OCI-LY7 (cell line): ENCODE measurements around the gene KISS1R. TPM values are rescaled to one million over a fixed set of nuclear protein-coding genes. Genes with fewer than 3 reads are reported as not detected.

Source experiments
- BruUV-seq: library from RNA; stranded (reverse); fragments of 400-500 nt; replicated peaks from 2 replicates; lab custom pipeline; 2021; lab: Mats Ljungman, UMichigan
- CTCF ChIA-PET: fragments of 300-600 bp; sonication (Branson Sonifier 250); formaldehyde crosslinking; loops from one replicate; lab custom pipeline; 2022; ENCODE audit warnings: antibody characterized with exemption; ENCODE audit not compliant: unreplicated experiment; lab: Charles Lee
- POLR2A ChIA-PET: fragments of 300-600 bp; sonication (Branson Sonifier 250); formaldehyde crosslinking; loops from one replicate; lab custom pipeline; 2022; ENCODE audit warnings: antibody characterized with exemption; lab: Charles Lee
- DNase-seq: peaks from one replicate; pipeline ENCODE4 v3.0.0-alpha.2; 2015; ENCODE audit warnings: low spot score
- H2AFZ ChIP-seq: fragments of 200-600 bp; sonication (generic), shearing (Covaris generic); 2 replicates; pipeline ENCODE4 v1.6.1; 2014; ENCODE audit warnings: mild to moderate bottlenecking, antibody characterized with exemption, low read length, moderate library complexity
- H3K27ac ChIP-seq: fragments of 200-600 bp; sonication (generic); 2 replicates; pipeline ENCODE4 v1.5.1; 2014; ENCODE audit warnings: mixed run types, low read depth, mild to moderate bottlenecking, moderate library complexity, low read length, inconsistent platforms; ENCODE audit not compliant: poor library complexity, severe bottlenecking
- H3K36me3 ChIP-seq: fragments of 200-600 bp; sonication (generic); 2 replicates; pipeline ENCODE4 v1.6.1; 2014; ENCODE audit warnings: mild to moderate bottlenecking, antibody characterized with exemption, low read length, moderate library complexity, mixed read lengths; ENCODE audit not compliant: insufficient read depth
- H3K4me1 ChIP-seq: fragments of 200-600 bp; sonication (generic); 2 replicates; pipeline ENCODE4 v1.5.1; 2014; ENCODE audit warnings: mild to moderate bottlenecking, low read length; ENCODE audit not compliant: insufficient read depth, poor library complexity, severe bottlenecking
- H3K4me2 ChIP-seq: fragments of 200-600 bp; sonication (generic); 2 replicates; pipeline ENCODE4 v1.6.1; 2014; ENCODE audit warnings: mild to moderate bottlenecking, low read length
- H3K4me3 ChIP-seq: fragments of 200-600 bp; sonication (generic); 2 replicates; pipeline ENCODE4 v1.5.1; 2014; ENCODE audit warnings: mild to moderate bottlenecking, low read depth, low read length; ENCODE audit not compliant: poor library complexity, severe bottlenecking
- H3K79me2 ChIP-seq: fragments of 200-600 bp; sonication (generic); 2 replicates; pipeline ENCODE4 v1.6.1; 2016; ENCODE audit warnings: low read depth, mild to moderate bottlenecking, low read length, moderate library complexity, mixed read lengths; ENCODE audit not compliant: insufficient read depth
- H3K9me2 ChIP-seq: fragments of 200-600 bp; sonication (generic); 2 replicates; pipeline ENCODE4 v1.6.1; 2016; ENCODE audit warnings: mild to moderate bottlenecking, low read length, mixed read lengths; ENCODE audit not compliant: insufficient read depth
- H3K9me3 ChIP-seq: fragments of 200-600 bp; sonication (generic); 2 replicates; pipeline ENCODE4 v1.6.1; 2014; ENCODE audit warnings: mild to moderate bottlenecking, mixed run types, low read length, mixed read lengths
- H4K20me1 ChIP-seq: fragments of 200-600 bp; sonication (generic); 2 replicates; pipeline ENCODE4 v1.6.1; 2014; ENCODE audit warnings: mild to moderate bottlenecking, antibody characterized with exemption, low read length, moderate library complexity, mixed read lengths; ENCODE audit not compliant: insufficient read depth
- CTCF ChIP-seq: fragments of 200-600 bp; sonication (generic); conservative IDR thresholded peaks from 2 replicates; pipeline ENCODE4 v1.5.1; 2014; ENCODE audit warnings: mild to moderate bottlenecking, antibody characterized with exemption, low read length, moderate library complexity, mixed read lengths
- EZH2phosphoT487 ChIP-seq: fragments of 200-600 bp; sonication (generic); IDR thresholded peaks from 2 replicates; pipeline ENCODE4 v1.6.1; 2018; ENCODE audit warnings: low read depth, borderline replicate concordance, mild to moderate bottlenecking, mixed run types, antibody characterized with exemption, low read length, moderate library complexity, mixed read lengths
- intact Hi-C: fragments of 100-400 bp; cut with micrococcal nuclease; formaldehyde crosslinking; loops from one replicate; pipeline ENCODE4 v1.10.0; 2022; ENCODE audit not compliant: unreplicated experiment
- total RNA-seq, 2 experiments: library from RNA; depleted of rRNA in 1 of 2; stranded (reverse); fragments of >200 nt in 1 of 2; shearing (Covaris generic) in 1 of 2; gene quantifications; 2 replicates each; pipeline ENCODE4 v1.2.3, GENCODE V29; 2014 to 2022

The KISS1R gene
- total RNA-seq, 2 experiments from 2014 or later = not detected

GRCh38 chr19:900302-901111 lies 16.6 kb upstream of the KISS1R start:
- Histone ChIP-seq H3K9me3 (no peaks in the 10 kb centered on the region), H3K4me1 (peaks cover 24% of the 10 kb centered on the region), H4K20me1 (no peaks in the 10 kb centered on the region), H3K27ac (no peak overlapping the region), H3K36me3 (peaks cover 17% of the 10 kb centered on the region; the same call in 1 of the 2 replicates), H3K79me2 (no peaks in the 10 kb centered on the region), H3K4me3 (no peak overlapping the region), H3K4me2 (no peak overlapping the region), H2AFZ (no peak overlapping the region), H3K9me2 (no peaks in the 10 kb centered on the region)
- intact Hi-C loops = no loop called here
- POLR2A ChIA-PET = no interaction called here
- TF ChIP-seq EZH2phosphoT487 (no peak), CTCF (no peak)
- DNase-seq = peak; percentile 54
- BruUV-seq = no TSS peak
- CTCF ChIA-PET = interaction anchor here (0.5 kb wide), 1 partner anchor 109 kb away, joined by 3 read pairs; no protein-coding TSS in a partner anchor

- Histone ChIP-seq H3K9me3 (no peaks in the 10 kb centered on the region), H3K4me1 (peaks cover 34% of the 10 kb centered on the region), H3K79me2 (no peaks in the 10 kb centered on the region), H3K27ac (no peak overlapping the region), H3K9me2 (no peaks in the 10 kb centered on the region), H3K4me3 (no peak overlapping the region), H2AFZ (no peak overlapping the region), H4K20me1 (no peaks in the 10 kb centered on the region), H3K4me2 (no peak overlapping the region), H3K36me3 (peaks cover 17% of the 10 kb centered on the region; the same call in 1 of the 2 replicates)
- no TSS peak for BruUV-seq
- intact Hi-C loops = no loop called here
- ChIA-PET CTCF (no interaction called here), POLR2A (interaction anchor here (0.6 kb wide), 1 partner anchor 44 kb away, joined by 3 read pairs; no protein-coding TSS in a partner anchor)
- DNase-seq = no peak
- no peak for TF ChIP-seq CTCF
- no peak for TF ChIP-seq EZH2phosphoT487
Observed at GRCh38 chr19:901216-902092, 15.7 kb upstream of the KISS1R start.
